Spinal cord (tissue), 10 donors: ENCODE data around the gene POLL. TPM values are rescaled to one million over a fixed set of nuclear protein-coding genes. Genes with fewer than 3 reads are reported as not detected.

Source experiments
- DNase-seq, 6 donors: peaks; one replicate each; pipeline versions ENCODE4 v3.0.0 to v3.0.0-alpha.2; 2013 to 2015; ENCODE audit warnings: low spot score in 6 of 6, low read depth in 4 of 6
- H3K27ac ChIP-seq: one replicate; pipeline ENCODE4 v1.5.1; 2013; ENCODE audit warnings: low read depth, low read length, control low read depth
- H3K27me3 ChIP-seq: one replicate; pipeline ENCODE4 v1.6.1; 2013; ENCODE audit warnings: low read length; ENCODE audit not compliant: control insufficient read depth, insufficient read depth
- H3K36me3 ChIP-seq: one replicate; pipeline ENCODE4 v1.6.1; 2013; ENCODE audit warnings: low read length; ENCODE audit not compliant: control insufficient read depth, insufficient read depth
- H3K4me1 ChIP-seq: one replicate; pipeline ENCODE4 v1.6.1; 2013; ENCODE audit warnings: low read length; ENCODE audit not compliant: control insufficient read depth, insufficient read depth
- H3K4me3 ChIP-seq: one replicate; pipeline ENCODE4 v1.5.1; 2013; ENCODE audit warnings: low read depth, low read length, control low read depth
- H3K9me3 ChIP-seq: one replicate; pipeline ENCODE4 v1.6.1; 2013; ENCODE audit warnings: low read length; ENCODE audit not compliant: control insufficient read depth, insufficient read depth
- WGBS: methylation state at CpG from one replicate; pipeline ENCODE4 v1.1.5; 2013; ENCODE audit warnings: missing lambda C conversion rate; ENCODE audit not compliant: insufficient coverage; 5-methylcytosine and 5-hydroxymethylcytosine counted together
- polyA plus RNA-seq, 2 donors: library from polyadenylated mRNA; unstranded; fragments of 120-200 nt; gene quantifications; one replicate each; pipeline ENCODE4 v1.2.1, GENCODE V29; 2013; ENCODE audit not compliant: insufficient read length in 2 of 2
- total RNA-seq, 2 donors: library from RNA; depleted of rRNA in 1 of 2; stranded (reverse); fragments of 120-200 nt in 1 of 2; fragments of >200 nt in 1 of 2; gene quantifications; one replicate each; pipeline versions ENCODE4 v1.2.3 to v1.2.4, GENCODE V29; 2013 to 2014
- donor health status: healthy.

Gene POLL
- total and polyA plus RNA-seq, 4 donors, result 6.7 to 35.6 (median 20.6) TPM

- H3K27ac ChIP-seq, result no peak overlapping the region
- H3K4me3 ChIP-seq, result peak overlapping the region; percentile 97
- H3K36me3 ChIP-seq, result peaks cover 14% of the 10 kb centered on the region
- H3K9me3 ChIP-seq, result no peaks in the 10 kb centered on the region
- no peak for DNase-seq
- H3K27me3 ChIP-seq, result no peaks in the 10 kb centered on the region
- 51% methylated on average over 2 of the region's 5 CpGs for WGBS
- peaks cover 33% of the 10 kb centered on the region for H3K4me1 ChIP-seq
Observed at GRCh38 chr10:101588879-101589278, 822 bp upstream of the POLL start.

GRCh38 chr10:101585841-101586240 lies 2.2 kb downstream of the POLL start:
- no peak overlapping the region for H3K27ac ChIP-seq
- no peaks in the 10 kb centered on the region for H3K27me3 ChIP-seq
- H3K4me1 ChIP-seq, result peaks cover 33% of the 10 kb centered on the region
- no peak overlapping the region for H3K4me3 ChIP-seq
- H3K9me3 ChIP-seq, result no peaks in the 10 kb centered on the region
- 98% methylated on average over 8 of the region's 9 CpGs for WGBS
- peaks cover 38% of the 10 kb centered on the region for H3K36me3 ChIP-seq
- DNase-seq, result no peak

DNA sequence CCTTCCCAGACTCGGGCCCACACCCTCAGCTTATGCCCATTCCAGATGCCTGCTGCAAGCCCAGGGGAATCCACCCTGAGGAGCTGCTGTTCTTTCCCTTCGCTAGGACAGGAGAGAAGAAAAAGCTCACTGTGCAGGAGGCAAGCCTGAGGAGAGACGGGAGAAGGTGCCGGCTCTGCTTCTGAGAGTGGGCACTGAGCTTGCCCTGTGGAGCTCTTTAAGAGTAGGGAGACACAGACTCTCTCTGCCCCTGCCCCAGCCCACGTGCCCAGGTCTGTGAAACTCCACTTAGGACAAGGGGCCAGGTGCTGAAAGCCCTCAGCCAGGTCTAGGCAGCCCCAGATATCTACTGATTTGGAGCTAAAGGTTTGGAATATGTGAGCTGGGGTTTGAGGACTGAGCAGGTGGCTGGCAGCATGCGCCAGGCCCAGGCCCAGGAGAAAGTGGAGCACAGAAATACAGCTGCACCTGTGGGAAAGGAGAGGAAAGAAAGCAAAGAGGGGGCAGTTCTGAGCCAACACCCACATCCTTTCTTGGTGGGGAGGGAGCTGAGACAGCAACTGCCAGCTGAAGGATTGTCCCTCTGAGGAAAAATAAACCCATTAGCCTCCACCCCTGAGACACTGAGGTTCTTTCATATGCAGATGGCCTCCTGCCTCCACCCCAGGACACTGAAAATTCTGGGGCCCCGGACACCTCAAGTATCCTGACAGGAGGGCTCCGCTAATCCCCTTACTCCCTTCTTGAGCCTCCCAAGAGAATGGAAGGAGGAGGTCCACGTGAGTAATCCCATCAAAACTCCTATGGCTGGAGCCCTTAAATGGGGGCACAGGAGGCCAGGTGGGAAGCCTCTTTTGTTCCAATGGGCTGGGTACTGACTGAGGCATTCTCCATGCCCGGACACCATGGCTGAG lies 7.3 kb downstream of the POLL start:
- DNase-seq, result no peak
- Histone ChIP-seq H3K27ac (no peak overlapping the region), H3K36me3 (peaks cover 76% of the 10 kb centered on the region), H3K4me3 (no peak overlapping the region), H3K27me3 (no peaks in the 10 kb centered on the region), H3K4me1 (no peaks in the 10 kb centered on the region), H3K9me3 (no peaks in the 10 kb centered on the region)
- WGBS, result 68% methylated on average over 8 of the region's 10 CpGs

GRCh38 chr10:101579516-101579870 lies 8.6 kb downstream of the POLL start:
- H3K4me1 ChIP-seq, result peaks cover 11% of the 10 kb centered on the region
- H3K27ac ChIP-seq, result no peak overlapping the region
- DNase-seq, result no peak
- H3K36me3 ChIP-seq, result peaks cover 76% of the 10 kb centered on the region
- no peaks in the 10 kb centered on the region for H3K27me3 ChIP-seq
- WGBS, result 98% methylated on average over 12 of the region's 12 CpGs
- H3K9me3 ChIP-seq, result no peaks in the 10 kb centered on the region
- no peak overlapping the region for H3K4me3 ChIP-seq

DNA sequence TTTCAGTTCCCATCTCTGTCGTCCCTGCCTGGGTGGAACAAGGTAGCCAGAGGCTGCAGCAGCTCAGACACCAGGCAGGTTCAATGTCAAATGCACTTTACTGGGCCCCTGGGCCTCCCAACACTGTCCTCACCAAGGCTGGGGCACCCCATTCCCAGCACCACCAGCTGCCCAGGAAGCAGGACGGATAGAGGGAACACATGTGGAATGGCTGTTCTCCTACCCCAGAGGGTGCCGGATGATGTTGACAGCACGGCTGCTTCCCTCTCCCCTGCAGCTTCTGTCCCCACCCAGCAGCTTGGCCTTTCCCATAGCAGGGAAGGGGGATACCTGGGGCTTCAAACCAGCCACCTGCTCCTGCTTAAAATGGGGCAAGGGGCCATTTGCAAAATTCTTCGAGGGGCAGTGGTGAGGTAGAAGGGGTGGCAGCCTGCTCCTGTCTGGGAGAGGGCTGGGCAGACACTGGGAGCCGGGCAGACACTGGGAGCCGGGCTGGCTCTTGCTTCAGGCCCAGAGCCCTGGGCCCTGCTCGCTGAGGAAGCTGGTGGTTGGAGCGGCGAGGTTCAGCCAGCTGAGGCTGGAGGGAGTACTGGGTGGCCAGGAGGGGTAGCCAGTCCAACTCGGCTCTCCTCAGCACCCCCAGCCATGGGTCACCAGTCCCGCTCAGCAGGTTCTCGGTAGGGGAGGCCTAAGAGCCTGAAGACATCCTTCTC lies 9.1 kb downstream of the POLL start:
- Histone ChIP-seq H3K4me1 (peaks cover 16% of the 10 kb centered on the region), H3K27ac (no peak overlapping the region), H3K27me3 (no peaks in the 10 kb centered on the region), H3K9me3 (no peaks in the 10 kb centered on the region), H3K36me3 (peaks cover 74% of the 10 kb centered on the region), H3K4me3 (no peak overlapping the region)
- no peak for DNase-seq
- 87% methylated on average over 13 of the region's 13 CpGs for WGBS

GRCh38 chr10:101578192-101578591 lies 9.9 kb downstream of the POLL start:
- H3K27me3 ChIP-seq, result no peaks in the 10 kb centered on the region
- 98% methylated on average over 5 of the region's 5 CpGs for WGBS
- H3K9me3 ChIP-seq, result no peaks in the 10 kb centered on the region
- H3K4me3 ChIP-seq, result no peak overlapping the region
- H3K36me3 ChIP-seq, result peaks cover 69% of the 10 kb centered on the region
- H3K4me1 ChIP-seq, result peaks cover 24% of the 10 kb centered on the region
- DNase-seq, result no peak
- H3K27ac ChIP-seq, result no peak overlapping the region

DNA sequence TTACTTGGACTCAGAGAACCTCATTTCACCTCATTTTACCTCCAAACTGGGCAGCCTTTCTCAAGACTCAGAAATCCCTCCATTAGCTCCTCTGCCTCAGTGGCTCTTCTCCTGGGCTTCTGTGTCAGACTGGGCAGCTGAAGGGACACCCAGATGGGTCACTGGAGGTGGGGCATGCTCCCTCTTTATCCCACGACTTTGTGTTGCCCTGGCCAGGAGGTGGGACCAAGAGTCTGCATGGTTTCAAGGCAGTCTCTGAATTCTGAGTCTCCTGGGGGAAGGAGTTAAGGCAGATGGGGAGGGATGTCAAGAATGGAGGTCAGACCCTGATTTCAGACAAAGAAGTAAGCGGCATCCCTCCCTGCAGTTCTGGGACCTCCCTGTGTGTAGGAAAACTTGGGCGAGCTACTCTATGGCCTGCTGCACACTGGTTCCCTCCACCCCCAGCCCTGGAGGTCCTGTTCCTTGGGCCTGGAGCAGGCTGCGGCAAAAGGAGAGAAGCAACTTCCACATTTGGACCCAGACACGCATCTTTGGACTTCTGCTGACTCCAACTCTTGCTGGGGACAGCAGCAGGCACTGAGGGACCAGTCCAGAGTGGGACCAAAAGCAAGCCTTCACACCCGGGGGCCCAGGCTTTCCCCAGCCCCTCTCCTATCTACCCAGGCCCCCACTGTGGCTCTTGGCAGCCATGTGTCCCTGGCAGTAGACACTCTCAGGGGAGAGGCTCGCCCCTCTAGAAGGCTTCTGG lies 10.8 kb downstream of the POLL start:
- DNase-seq, result no peak
- Histone ChIP-seq H3K27ac (no peak overlapping the region), H3K27me3 (no peaks in the 10 kb centered on the region), H3K36me3 (peaks cover 60% of the 10 kb centered on the region), H3K4me3 (no peak overlapping the region), H3K4me1 (peaks cover 24% of the 10 kb centered on the region), H3K9me3 (peaks cover 7% of the 10 kb centered on the region)
- WGBS, result 96% methylated on average over 7 of the region's 7 CpGs

DNA sequence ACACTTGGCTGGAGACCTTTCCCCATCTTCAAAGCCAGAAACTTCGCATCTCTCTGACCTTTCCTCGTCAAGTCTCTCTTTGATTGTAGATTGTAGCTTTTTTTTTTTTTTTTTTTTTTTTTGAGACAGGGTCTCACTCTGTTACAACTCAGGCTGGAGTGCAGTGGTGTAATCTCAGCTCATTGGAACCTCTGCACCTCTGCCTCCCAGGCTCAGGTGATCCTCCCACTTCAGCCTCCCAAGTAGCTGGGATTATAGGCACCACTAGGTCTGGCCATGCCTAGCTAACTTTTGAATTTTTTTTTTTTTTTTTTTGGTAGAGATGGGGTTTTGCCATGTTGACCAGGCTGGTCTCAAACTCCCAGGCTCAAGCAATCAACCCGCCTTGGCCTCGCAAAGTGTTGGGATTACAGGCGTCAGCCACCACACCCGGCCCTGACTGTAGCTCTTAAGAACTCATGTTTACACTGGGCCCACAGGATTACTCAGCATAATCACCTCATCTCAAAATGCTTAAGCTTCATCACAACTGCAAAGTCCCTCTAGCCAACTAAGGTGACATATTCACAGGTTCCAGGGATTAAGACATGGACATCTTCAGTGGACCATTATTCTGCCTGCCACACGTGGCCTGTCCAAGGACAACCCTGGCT lies 11.7 kb downstream of the POLL start:
- Histone ChIP-seq H3K4me1 (peaks cover 24% of the 10 kb centered on the region), H3K36me3 (peaks cover 55% of the 10 kb centered on the region), H3K27me3 (no peaks in the 10 kb centered on the region), H3K27ac (no peak overlapping the region), H3K4me3 (no peak overlapping the region), H3K9me3 (peaks cover 7% of the 10 kb centered on the region)
- 95% methylated on average over 5 of the region's 7 CpGs for WGBS
- DNase-seq, result no peak

DNA sequence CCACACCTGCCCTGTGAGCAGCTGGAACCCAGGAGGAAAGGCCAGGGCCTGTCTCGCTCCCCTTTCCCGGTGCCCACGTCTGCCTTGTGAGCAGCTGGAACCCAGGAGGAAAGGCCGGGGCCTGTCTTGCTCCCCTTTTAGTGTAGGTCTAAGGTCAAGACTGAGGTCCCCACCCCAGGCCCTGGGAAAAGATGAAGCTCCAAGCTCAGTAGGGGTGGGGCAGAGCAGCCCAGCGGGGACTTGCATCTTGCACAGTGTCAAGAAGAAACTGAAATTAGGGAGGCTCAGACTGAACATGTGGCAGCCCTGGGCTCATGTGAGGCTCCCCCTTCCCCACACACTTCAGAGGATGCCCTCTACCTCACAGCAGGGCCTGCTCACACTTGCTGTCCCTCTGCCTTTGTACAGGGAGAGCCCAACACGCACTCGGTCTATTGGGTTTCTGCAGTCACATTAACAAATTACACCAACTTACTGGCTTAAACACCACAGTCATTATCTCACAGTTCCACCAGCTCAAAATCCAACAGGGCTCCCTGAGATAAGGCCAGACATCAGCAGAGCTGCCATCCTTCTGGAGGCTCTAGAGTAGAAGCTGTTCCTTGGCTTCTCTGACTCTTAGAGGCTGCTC lies 12.4 kb downstream of the POLL start:
- WGBS, result 87% methylated on average over 6 of the region's 7 CpGs
- Histone ChIP-seq H3K4me1 (peaks cover 30% of the 10 kb centered on the region), H3K27ac (no peak overlapping the region), H3K36me3 (peaks cover 49% of the 10 kb centered on the region), H3K27me3 (peaks cover 2% of the 10 kb centered on the region), H3K4me3 (no peak overlapping the region), H3K9me3 (peaks cover 7% of the 10 kb centered on the region)
- DNase-seq, result no peak
